Activated T-cell treated with anti-CD3 and anti-CD28 coated beads, Interleukin-2, amount 50 U/mL, for 24 hours (primary cell): Measurements from ENCODE around the gene DOCK10.

Source experiments
- DNase-seq: peaks from one replicate; pipeline ENCODE4 v3.0.0-alpha.2; 2020
- H3K27ac Mint-ChIP-seq: 2 replicates; pipeline ENCODE4 v1.8.0; 2020; ENCODE audit warnings: mild to moderate bottlenecking, mixed read lengths
- H3K27me3 Mint-ChIP-seq: 2 replicates; pipeline ENCODE4 v1.8.0; 2020; ENCODE audit warnings: mixed read lengths
- H3K36me3 Mint-ChIP-seq: 2 replicates; pipeline ENCODE4 v1.8.0; 2020; ENCODE audit warnings: low read depth, mixed read lengths
- H3K4me1 Mint-ChIP-seq: 2 replicates; pipeline ENCODE4 v1.8.0; 2020; ENCODE audit warnings: low read depth, mixed read lengths
- H3K4me3 Mint-ChIP-seq: 2 replicates; pipeline ENCODE4 v1.8.0; 2020; ENCODE audit warnings: mild to moderate bottlenecking, moderate library complexity, mixed read lengths
- H3K9me3 Mint-ChIP-seq: 2 replicates; pipeline ENCODE4 v1.8.0; 2020; ENCODE audit warnings: mixed read lengths

Gene DOCK10

DNA sequence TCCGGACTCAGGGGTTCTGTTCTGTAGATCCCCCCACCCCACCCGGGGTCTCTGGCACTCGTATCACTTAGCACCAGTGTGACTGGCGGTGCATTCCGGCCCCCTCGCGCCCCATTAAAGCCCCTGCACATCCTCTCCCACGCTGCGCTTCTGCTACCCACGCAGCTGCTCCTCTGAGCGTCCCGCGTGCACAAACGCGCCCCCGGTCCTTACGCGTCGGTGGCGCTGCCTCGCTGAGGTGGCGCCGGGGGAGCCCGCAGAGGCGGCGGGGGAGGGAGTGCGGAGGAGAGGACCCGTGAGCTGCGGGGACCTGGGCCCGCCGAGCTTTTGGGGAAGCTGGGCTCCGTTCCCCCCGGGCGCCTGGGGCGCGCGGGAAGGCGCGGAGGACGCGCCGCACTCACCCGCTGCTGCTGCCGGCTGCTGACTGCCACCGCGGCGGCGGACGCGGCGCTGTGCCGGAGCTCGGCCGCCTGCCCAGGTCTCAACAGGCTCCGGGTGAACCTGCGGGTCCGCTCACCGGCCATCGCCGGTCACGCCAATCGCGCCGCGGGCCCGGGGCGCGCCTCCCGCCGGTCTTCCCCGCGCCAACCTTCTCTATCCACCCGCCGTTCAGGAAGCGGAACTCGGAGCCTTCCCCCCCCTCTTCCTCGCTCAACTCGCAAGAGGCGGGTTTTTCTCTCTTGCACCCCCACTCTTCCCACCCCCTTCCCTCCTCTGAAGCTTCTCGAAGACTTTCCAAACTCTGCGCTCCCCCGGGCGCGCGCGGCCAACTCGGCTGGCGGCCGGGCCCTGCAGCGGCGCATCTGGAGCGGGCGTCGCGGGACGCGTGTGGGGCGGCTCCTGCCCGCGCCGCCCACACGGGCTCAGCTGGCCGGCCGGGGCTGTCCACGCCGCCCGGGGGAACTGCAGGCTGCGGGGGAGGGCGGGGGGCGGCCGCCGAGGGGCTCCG is at the start of gene DOCK10:
DOCK10 (minus strand) TSS at position 618 of the 949 bp plus-strand sequence; CDS start at position 524, 94 bp downstream.
- Mint-ChIP-seq H3K9me3 (no peaks in the 10 kb centered on the region), H3K27me3 (peaks cover 8% of the 10 kb centered on the region), H3K4me1 (peaks cover 50% of the 10 kb centered on the region)

DNA sequence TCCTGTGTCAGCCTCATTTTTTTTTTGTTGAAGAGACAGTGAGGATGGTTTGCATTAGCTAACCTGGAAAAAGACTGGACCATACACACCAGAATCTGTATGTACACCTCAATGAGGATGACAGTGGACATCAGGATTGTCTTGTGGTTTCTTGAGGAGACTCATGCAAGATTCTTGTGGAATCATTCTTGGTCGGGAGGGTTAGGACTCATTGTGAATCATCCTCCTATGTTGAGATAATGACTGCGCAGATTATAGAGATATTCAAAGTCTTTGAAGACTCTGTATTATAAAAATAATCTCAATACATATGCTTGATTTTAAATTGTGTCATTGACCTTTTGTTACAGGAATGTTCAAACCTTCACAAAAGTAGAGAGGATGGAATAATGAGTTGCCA is 49.1 kb upstream of the DOCK10 start:
- no peak overlapping the region for H3K4me3 Mint-ChIP-seq
- H3K4me1 Mint-ChIP-seq, result peaks cover 11% of the 10 kb centered on the region
- H3K36me3 Mint-ChIP-seq, result no peaks in the 10 kb centered on the region
- DNase-seq, result no peak
- no peaks in the 10 kb centered on the region for H3K9me3 Mint-ChIP-seq
- H3K27me3 Mint-ChIP-seq, result no peaks in the 10 kb centered on the region
- H3K27ac Mint-ChIP-seq, result no peak overlapping the region

More for the DNA sequence above, at the start of gene DOCK10:
- peaks cover 23% of the 10 kb centered on the region for H3K36me3 Mint-ChIP-seq
- peak within 1 kb of the TSS; percentile 93 for H3K4me3 Mint-ChIP-seq
- peak within 1 kb of the TSS; percentile 98 for H3K27ac Mint-ChIP-seq
- DNase-seq, result peak; percentile 82

DNA sequence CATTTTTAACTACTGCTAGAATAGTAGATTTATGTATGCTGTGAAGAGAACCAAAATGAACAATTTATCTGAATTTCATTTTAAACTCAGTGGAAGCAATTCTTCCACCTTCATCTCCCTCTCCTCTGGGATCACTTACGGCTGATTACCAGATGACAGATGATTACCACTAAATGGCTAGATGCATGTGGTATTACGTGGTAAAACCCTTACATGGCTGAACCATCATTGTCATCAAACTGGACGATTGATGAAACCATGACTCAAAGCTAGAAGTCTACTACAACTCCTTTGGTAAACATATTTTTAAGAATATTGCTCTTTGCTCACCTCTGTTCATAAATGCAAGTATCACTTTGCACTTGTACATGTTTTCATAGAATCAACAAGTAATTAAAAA is 48.5 kb upstream of the DOCK10 start:
- Mint-ChIP-seq H3K9me3 (no peaks in the 10 kb centered on the region), H3K4me3 (no peak overlapping the region), H3K4me1 (peaks cover 12% of the 10 kb centered on the region), H3K36me3 (no peaks in the 10 kb centered on the region), H3K27me3 (no peaks in the 10 kb centered on the region), H3K27ac (no peak overlapping the region)
- DNase-seq, result no peak

DNA sequence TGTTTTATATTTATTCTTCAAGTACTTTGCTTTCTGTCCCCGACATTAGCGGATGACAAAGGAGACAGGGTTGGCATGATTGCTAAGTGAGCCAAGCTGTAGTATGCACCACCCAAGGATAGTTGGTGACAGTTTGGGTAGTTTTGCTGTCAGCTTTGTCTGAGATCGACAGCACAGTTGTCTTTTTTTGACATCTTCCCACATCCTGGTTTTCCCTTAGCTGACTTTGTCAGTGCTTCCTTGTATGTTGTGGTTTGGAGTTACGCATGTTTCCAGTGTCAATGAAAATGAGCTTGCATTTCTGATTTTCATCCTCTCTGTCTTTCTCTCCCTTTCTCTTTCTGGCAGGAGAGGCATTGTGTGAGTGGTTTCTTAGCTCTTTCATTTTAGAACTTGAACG is 44.6 kb upstream of the DOCK10 start:
- Mint-ChIP-seq H3K36me3 (no peaks in the 10 kb centered on the region), H3K27ac (no peak overlapping the region), H3K4me3 (no peak overlapping the region), H3K27me3 (no peaks in the 10 kb centered on the region), H3K4me1 (peaks cover 12% of the 10 kb centered on the region), H3K9me3 (no peaks in the 10 kb centered on the region)
- DNase-seq, result no peak

DNA sequence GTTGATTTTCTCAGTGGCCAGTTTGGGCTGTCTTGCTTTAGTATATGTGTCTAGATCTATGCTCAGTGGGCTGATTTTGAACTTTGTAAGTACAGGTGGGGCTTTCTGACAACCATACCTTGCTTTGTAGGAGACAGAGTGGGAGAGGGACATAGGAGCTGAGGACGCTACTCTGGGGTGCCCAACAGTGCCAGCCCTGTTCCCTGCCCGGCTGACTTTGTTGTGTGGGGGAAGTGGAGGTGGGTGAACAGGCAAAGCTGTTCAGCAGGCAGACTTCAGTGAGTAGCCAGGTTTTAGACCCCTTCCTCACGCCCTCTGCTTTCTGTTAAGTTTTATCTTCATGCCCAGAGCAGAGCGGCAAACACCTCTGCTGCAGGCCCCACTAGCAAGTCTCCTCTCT is 44.2 kb upstream of the DOCK10 start:
- Mint-ChIP-seq H3K4me3 (no peak overlapping the region), H3K36me3 (no peaks in the 10 kb centered on the region), H3K27ac (no peak overlapping the region), H3K9me3 (no peaks in the 10 kb centered on the region), H3K4me1 (peaks cover 12% of the 10 kb centered on the region), H3K27me3 (no peaks in the 10 kb centered on the region)
- DNase-seq, result no peak

DNA sequence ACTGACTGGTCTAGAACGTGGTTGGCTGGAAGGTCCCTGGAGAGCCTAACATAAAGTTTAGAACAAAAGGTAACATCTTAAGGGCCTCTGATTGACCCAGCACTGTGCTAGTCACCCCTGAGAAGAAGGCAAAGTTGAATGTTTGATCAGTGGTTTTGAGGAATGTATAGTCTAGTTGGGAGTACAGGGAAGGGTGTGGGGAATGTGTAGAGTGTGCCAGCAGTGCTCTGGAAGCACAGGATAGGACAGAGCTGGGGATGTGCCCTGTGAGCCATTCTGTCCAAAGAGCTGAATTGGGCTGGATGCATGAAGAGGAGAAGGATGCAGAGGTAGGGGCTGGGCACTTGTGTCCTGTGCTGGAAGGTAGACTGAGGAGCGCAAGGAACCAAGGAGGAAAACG is 41.0 kb upstream of the DOCK10 start:
- no peak overlapping the region for H3K4me3 Mint-ChIP-seq
- H3K9me3 Mint-ChIP-seq, result no peaks in the 10 kb centered on the region
- DNase-seq, result no peak
- no peaks in the 10 kb centered on the region for H3K36me3 Mint-ChIP-seq
- no peak overlapping the region for H3K27ac Mint-ChIP-seq
- H3K27me3 Mint-ChIP-seq, result no peaks in the 10 kb centered on the region
- peaks cover 10% of the 10 kb centered on the region for H3K4me1 Mint-ChIP-seq

DNA sequence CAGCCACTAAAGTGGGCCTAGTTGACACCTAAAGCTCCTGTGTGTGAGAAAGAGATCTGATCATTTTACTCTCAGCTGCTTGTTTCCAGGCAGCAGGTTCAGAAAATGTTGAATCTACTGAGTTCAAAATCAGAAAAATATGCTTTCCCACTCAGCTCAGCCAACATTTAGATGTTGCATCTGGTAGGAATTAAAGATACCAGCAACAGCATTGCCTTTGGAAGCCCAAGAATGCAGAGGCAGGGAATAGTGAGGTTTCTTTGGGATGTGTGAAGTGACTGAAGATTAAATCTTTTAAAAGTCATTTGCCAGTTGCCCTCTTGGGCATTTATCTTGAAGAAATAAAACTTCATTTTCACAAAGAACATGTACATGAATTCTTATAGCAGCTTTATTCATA is 33.9 kb upstream of the DOCK10 start:
- no peak overlapping the region for H3K4me3 Mint-ChIP-seq
- no peak for DNase-seq
- H3K4me1 Mint-ChIP-seq, result peaks cover 6% of the 10 kb centered on the region
- no peaks in the 10 kb centered on the region for H3K27me3 Mint-ChIP-seq
- no peaks in the 10 kb centered on the region for H3K36me3 Mint-ChIP-seq
- H3K9me3 Mint-ChIP-seq, result no peaks in the 10 kb centered on the region
- no peak overlapping the region for H3K27ac Mint-ChIP-seq

DNA sequence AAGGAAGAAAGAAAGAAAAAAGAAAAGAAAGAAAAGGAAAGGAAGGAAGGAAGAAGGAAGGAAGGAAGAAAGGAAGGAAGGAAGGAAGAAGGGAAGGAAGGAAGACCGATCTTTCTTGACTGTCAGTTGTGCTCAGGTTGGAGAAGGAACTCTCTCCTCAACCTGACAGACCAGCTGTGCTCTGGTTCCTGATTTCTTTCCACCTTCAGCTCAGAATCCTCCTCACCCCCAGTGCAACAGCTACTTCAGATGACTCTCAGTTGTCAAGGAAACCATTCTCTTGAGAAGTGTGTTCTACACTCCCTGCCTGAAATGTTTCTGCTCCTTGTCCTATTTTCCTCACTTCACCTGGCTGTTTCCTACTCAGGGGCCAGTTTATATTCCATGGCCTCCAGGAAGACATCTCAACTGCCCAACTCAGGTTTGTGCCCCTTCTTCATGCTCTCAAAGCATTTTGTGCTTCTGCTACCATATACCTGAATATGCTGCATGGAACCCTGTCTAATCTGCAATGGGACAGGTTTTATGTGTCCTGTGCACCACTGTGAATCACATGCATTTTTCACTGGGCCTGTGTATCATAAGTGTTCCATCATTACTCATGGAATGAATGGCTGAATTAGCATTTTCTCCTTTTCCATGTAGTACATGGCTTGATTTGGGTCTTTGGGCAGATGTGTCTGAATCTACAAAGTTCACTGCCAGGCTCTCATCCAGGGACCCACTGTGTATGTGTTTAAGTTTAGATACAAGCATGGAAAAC is 32.8 kb upstream of the DOCK10 start:
- Mint-ChIP-seq H3K9me3 (no peaks in the 10 kb centered on the region), H3K27ac (no peak overlapping the region), H3K27me3 (no peaks in the 10 kb centered on the region), H3K4me3 (no peak overlapping the region), H3K36me3 (no peaks in the 10 kb centered on the region), H3K4me1 (peaks cover 6% of the 10 kb centered on the region)
- no peak for DNase-seq

DNA sequence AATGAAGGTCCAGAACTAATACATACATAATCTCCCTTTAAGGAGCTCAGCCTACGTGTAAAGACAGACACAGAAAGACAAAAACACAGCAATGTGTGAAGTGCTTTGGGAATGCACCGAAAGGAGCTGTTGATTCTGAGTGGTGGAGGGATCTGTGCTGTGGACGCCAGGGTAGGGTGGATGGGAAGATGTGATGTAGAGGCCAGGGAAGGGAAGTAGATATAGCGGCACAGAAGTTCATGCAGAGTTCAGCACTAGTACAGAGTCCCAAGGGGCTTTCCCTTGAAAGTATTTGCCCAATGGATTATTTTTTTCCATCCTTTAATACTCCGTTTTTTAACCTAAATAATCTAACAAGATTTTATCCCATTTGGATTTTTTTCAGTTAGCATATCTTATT is 32.1 kb upstream of the DOCK10 start:
- no peaks in the 10 kb centered on the region for H3K36me3 Mint-ChIP-seq
- no peak overlapping the region for H3K4me3 Mint-ChIP-seq
- H3K27me3 Mint-ChIP-seq, result no peaks in the 10 kb centered on the region
- H3K27ac Mint-ChIP-seq, result no peak overlapping the region
- no peaks in the 10 kb centered on the region for H3K9me3 Mint-ChIP-seq
- peaks cover 6% of the 10 kb centered on the region for H3K4me1 Mint-ChIP-seq
- DNase-seq, result no peak

DNA sequence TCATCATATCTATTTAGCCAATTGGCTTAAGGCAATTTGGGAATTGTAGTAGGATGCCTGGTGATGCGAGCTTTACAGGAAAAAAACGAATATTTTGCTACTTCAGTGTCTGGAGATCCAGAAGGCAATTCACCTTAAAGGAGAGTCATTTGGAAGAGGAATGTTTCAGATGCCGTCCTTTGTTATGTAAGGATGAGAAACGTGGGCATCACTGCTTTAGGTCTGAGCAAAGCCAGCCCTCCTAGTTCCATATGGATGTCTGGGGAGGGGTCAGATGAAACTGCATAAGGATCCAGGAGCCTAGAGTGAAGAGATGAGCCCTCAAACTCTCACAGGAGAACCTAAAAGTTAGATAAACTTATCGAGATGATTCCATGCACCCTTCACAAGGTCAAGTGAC is 30.9 kb upstream of the DOCK10 start:
- H3K36me3 Mint-ChIP-seq, result no peaks in the 10 kb centered on the region
- no peak overlapping the region for H3K4me3 Mint-ChIP-seq
- peaks cover 6% of the 10 kb centered on the region for H3K4me1 Mint-ChIP-seq
- H3K27ac Mint-ChIP-seq, result no peak overlapping the region
- peaks cover 6% of the 10 kb centered on the region for H3K9me3 Mint-ChIP-seq
- H3K27me3 Mint-ChIP-seq, result no peaks in the 10 kb centered on the region
- no peak for DNase-seq

DNA sequence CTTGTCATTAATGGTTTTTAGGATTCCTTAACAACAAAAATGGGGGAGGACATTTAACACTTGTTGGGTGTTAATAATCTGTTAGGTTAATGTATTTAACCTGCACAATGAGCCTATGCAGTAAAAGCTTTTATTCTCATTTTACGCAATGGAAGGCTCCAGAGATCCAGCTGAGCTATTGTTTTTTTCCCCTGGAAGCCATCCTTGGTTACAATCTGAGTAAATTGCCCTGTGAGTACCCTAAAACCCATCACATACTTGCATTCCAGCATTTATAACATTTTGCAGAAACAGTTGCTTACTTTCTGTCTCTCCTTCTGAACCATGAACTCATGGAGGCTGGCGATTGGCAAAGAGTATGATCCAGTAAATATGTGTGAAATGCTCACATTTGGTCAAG is 30.2 kb upstream of the DOCK10 start:
- H3K9me3 Mint-ChIP-seq, result peaks cover 13% of the 10 kb centered on the region
- DNase-seq, result no peak
- H3K27me3 Mint-ChIP-seq, result no peaks in the 10 kb centered on the region
- peaks cover 6% of the 10 kb centered on the region for H3K4me1 Mint-ChIP-seq
- H3K36me3 Mint-ChIP-seq, result no peaks in the 10 kb centered on the region
- no peak overlapping the region for H3K4me3 Mint-ChIP-seq
- H3K27ac Mint-ChIP-seq, result no peak overlapping the region

DNA sequence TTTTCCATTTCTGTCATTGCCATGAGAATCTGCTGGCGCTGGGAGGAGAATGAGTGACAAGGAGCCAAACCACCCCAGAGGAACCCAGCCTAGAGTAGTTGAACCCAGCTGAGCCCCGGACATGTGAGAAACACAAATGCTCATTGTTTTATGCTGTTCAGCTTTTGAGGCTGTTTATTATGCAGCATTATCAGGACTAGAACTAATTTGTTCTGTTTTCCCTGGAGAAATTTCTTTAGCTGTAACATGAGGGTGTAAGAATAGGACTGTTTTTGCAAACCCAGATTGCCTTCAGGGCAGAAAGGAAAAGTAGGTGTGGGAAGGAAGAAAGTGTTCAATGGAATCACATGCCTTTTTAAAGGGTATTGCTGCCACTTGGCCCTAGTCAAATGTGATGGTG is 28.5 kb upstream of the DOCK10 start:
- Mint-ChIP-seq H3K9me3 (peaks cover 25% of the 10 kb centered on the region), H3K27me3 (no peaks in the 10 kb centered on the region), H3K36me3 (peaks cover 8% of the 10 kb centered on the region), H3K27ac (no peak overlapping the region), H3K4me3 (no peak overlapping the region), H3K4me1 (peaks cover 17% of the 10 kb centered on the region)
- DNase-seq, result no peak

DNA sequence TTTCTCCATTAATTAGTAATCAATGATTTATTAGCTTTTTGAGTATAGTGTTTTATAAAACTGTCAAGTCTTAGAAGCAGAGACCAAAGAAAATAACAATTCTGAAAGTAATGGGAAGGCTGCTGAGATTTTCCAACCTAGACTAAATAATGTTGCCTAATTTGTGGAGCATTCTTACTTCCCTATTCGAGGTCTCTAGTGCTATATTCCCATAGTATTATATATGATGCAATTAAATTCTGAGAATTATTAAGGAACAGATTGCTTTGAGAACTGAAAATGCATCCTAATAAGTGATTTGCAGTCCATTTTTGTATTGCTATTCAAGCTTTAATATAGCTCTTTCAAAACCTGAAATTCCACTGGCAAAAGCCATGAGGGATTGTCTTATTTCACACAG is 27.7 kb upstream of the DOCK10 start:
- peaks cover 25% of the 10 kb centered on the region for H3K9me3 Mint-ChIP-seq
- H3K36me3 Mint-ChIP-seq, result peaks cover 8% of the 10 kb centered on the region
- no peak overlapping the region for H3K27ac Mint-ChIP-seq
- no peak overlapping the region for H3K4me3 Mint-ChIP-seq
- no peaks in the 10 kb centered on the region for H3K27me3 Mint-ChIP-seq
- H3K4me1 Mint-ChIP-seq, result peaks cover 21% of the 10 kb centered on the region
- DNase-seq, result no peak

DNA sequence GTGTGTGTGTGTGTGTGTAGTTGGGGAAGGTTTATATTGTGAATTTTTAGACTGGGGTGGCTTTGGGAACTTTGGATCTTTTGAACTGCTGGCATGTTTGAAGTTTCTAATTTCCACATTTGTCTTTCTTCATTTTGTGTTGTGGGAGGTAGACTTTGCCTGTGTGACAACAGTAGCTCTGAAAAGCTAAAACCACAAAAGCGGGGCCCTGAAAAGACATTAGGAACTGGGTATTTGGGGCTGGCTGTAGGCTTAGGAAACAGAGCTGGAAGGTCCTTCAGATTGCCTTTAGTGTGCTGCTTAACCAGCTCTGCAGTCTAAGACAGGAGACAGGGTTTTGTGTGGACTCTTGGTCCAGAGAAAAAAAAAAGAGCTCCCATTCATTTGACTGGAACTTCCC is 27.2 kb upstream of the DOCK10 start:
- DNase-seq, result no peak
- H3K9me3 Mint-ChIP-seq, result peaks cover 25% of the 10 kb centered on the region
- peaks cover 8% of the 10 kb centered on the region for H3K36me3 Mint-ChIP-seq
- peaks cover 24% of the 10 kb centered on the region for H3K4me1 Mint-ChIP-seq
- no peak overlapping the region for H3K27ac Mint-ChIP-seq
- H3K27me3 Mint-ChIP-seq, result no peaks in the 10 kb centered on the region
- no peak overlapping the region for H3K4me3 Mint-ChIP-seq

DNA sequence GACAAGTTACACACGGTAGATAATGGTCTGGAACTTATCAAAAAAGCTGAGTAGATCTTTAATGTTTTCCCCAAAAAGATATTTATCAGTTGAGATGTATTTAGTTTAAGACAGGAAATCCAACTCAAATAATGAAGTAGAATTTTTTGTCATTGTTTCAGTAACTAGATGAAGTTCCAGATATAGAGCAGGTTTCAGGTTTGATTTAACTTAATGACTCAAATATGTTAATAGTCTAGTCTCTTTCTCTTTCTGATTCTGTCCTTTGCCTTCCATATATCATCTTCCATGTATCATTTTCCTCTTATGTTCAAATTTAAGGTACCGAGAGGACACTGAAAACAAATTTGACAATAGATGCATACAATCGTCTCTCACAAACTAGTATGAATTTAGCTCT is 23.6 kb upstream of the DOCK10 start:
- Mint-ChIP-seq H3K27ac (peak overlapping the region; percentile 74), H3K4me1 (peaks cover 49% of the 10 kb centered on the region), H3K9me3 (peaks cover 25% of the 10 kb centered on the region), H3K36me3 (peaks cover 8% of the 10 kb centered on the region), H3K4me3 (no peak overlapping the region), H3K27me3 (no peaks in the 10 kb centered on the region)
- no peak for DNase-seq
